GM19193 (cell line): ENCODE results near the gene TMEM53.

Experiments
- POLR2A ChIP-seq: IDR thresholded peaks from 4 replicates; pipeline ENCODE4 v1.6.1; 2011; ENCODE audit not compliant: insufficient read depth, insufficient read length; ENCODE audit errors: extremely low read depth

TMEM53 gene

DNA sequence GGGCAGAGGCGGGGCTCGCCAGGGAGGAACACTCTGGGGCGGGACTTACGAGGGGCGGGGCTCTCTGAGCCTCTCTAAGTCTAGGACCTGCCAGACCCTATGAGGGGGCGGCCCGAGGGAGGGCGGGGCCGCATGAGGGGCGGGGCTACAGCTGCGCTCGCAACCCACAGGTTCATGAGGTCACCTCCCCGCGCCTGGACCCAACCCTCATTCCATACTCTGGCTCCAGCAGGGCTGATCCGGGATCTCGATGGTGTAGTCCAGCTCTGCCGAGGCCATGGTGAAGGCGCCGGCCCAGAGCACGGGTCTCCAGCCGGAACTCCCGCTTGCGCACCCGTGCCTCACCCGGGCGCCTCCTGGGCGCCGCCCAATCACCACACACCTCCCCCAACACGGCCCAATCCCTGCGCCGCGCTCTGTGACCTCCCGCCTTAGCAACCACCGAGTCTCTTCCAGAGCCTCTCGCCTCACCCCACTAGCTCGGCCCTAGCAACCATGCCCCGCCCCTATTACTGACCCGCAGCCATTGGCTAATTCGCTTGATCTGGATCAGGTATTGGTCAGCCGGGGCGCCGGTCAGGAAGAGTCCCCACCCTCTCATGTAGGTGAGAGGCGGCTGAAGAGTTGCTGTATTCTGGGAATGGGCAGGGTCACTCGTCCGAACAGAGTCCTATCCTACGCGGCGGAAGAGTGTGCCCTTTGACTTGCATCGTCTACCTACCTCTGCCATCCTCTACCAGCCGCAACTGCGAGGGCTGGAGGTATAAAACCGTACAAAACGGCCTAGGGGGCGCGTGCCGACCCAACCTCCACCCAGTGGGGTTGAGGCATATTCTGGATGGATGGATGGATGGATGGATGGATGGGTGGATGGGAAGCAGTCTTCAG lies at the start of gene TMEM53, which contains the start of gene ARMH1:
Gene TMEM53, minus strand, starts transcription at position 369 of the 888 bp plus-strand sequence. Its CDS starts 90 bp downstream, at position 279.
Gene ARMH1, plus strand, starts transcription at position 602 of the 888 bp plus-strand sequence. CDS start 14,984 bp downstream, outside the sequence.
- peak; percentile 76 for TF ChIP-seq POLR2A

DNA sequence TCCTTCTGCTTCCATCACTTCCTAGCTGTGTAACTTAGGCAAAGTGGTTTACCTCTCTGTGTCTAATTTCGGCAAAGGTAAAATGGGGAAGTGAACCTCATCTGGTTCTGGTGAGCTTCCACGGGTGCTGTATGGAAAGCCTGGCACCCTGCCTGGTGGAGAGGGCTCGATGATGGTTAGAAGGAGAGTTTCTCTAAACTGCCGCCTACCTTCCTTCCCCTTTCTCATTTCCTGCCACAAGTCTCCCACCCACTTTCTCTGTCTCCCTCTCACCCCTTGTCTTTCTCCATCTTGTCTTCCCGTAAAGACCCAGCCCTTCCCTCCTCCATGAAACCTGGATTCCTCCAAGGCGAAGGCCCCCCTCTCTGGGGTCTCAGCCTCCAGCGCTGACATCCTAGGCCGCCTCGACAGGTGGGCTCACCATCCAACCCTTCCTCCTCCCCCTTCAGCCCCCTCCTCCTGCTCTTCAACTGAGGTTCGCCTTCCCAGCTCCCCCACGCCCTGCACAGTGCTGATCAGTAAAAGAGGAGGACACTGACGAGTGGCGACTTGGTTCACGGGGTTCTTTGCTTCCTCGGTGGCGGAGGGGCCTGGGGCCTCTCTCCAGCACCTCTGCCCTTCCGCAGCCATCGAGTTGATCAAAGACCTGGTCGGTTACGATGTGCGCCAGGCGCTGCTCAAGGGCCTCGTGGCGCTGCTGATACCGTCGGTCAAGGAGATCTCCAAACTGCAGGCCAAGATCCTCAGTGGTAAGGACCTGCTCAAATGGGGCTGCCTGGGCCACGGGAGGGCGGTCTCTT lies 49.4 kb upstream of the TMEM53 start:
- TF ChIP-seq POLR2A, result no peak

DNA sequence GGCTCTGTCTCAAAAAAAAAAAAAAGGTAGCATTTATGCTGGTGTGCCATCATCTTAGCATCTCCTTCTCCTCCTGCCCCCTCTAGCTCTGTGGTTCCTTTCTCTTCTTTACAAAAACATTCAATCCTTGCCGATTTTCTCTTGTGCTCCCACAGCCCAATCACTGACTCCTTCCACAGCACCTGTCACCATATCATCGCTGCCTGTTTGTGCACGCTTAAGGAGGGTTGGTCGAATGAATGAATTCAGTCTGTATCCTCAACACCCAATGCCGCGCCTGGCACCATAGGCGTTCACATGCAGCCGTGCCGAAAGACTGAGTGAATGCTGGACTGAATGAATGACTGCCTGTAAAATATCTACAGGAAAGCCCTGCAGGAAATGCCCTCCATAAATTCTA lies 48.8 kb upstream of the TMEM53 start:
- TF ChIP-seq POLR2A, result no peak

GRCh38 chr1:44721485-44722361 lies 47.4 kb upstream of the TMEM53 start:
- TF ChIP-seq POLR2A, result peak; percentile 100

DNA sequence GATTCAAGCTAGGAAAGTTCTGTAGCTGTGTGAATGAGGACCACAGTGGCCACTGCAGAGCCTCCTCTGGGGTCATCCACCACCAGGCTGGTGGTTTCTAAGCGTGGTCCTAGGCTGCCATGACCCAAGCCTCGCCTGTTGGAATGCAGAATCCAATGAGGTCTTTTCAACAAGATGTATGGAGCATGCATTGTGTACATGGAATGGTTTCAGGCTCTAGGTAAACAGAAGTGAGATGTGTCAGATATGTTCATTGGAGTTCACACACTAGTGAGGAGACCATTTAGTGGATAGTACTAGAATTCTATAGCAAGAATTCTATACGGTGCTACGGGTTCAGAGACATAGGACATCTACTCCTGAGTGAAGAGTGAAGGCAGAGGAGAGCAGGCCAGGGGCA lies 46.0 kb upstream of the TMEM53 start:
- no peak for TF ChIP-seq POLR2A

DNA sequence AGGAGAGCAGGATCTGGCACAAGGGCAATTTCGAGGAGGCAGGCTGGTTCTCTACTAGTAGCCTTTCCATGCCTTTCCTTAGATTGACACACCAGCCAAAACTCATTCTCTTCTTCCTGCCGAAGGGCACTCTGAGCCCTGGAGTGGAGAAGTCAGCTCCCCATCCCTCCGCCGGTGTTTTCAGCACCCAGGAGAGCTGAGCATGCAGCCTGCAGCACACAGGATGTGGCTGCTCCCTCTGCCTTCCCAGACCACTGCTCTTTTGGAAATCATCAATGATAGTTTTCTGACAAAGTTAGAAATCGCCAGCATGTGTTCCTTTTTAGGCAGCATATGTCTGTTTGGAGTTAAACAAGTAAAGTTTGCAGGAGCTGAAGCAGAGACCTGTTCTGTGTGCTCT lies 45.0 kb upstream of the TMEM53 start:
- TF ChIP-seq POLR2A, result no peak

DNA sequence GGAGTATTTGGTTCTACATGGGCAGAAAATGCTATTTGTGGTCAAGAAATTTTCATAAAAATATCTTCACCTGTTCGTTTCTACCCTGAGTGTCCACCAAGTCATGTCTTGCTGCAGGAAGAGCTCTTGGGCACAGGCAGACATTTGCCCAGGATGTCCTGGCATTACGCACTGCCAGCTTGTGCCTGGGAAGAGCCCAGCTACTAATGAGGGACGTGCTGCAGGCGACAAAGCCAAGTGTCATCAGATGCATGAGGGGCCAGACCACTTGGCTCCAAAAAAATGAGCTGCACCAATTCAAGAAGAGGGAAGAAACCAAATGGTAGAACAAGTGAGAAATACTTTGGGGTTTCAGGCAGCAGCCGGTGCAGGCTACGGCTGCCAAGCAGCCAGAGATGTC lies 43.8 kb upstream of the TMEM53 start:
- no peak for TF ChIP-seq POLR2A

DNA sequence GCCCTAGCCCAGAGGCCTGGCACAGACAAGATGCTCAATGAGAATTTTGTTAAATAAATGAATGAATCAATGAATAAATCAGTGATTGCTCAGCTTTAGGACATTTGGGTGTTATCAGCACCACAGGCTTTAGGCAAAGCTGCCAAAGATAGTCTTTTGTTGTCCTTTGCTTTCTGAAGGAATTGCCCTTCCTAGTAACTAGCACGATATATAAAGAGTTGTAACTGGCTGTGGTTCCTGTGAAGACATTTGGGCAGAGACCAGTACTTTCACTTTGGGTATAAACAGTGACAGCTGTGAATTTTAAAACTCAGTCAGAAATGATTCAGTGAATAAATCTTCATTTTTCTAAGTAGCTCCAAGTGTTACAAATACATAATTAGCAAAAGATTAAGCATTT lies 43.4 kb upstream of the TMEM53 start:
- no peak for TF ChIP-seq POLR2A

- TF ChIP-seq POLR2A, result no peak
Measured at GRCh38 chr1:44717156-44717555, 42.9 kb upstream of the TMEM53 start.

DNA sequence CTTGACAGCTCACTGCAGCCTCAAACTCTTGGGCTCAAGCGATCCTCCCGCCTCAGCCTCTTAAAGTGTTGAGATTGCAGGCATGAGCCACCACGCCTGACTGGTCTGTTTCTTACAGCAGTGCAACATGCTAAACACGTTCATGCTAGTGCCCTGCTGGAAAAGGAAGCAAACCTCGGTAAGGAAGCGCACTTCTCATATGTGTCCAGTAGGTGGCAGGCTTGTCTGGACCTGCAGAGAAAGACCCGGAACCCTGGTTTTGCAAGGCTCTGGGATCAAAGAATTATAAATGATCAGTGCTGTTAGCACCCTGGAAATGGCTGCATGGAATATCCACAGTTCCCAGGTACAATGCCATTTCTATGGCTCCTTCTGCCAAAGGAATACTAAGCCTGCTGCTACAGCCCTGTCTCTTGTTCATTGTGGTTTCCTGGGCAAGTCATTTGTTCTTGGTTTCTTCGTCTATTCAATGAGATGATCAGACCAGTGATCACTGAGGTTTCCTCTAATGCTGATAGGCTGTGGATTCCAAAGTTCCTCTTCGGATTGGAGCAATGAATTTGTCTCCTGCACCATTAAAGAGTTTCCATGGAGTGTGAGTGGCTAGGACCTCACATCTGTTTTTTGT lies 40.8 kb upstream of the TMEM53 start:
- TF ChIP-seq POLR2A, result no peak

- TF ChIP-seq POLR2A, result no peak
Measured at GRCh38 chr1:44714532-44714931, 40.3 kb upstream of the TMEM53 start.

GRCh38 chr1:44713321-44713781 lies 39.1 kb upstream of the TMEM53 start:
- no peak for TF ChIP-seq POLR2A

- no peak for TF ChIP-seq POLR2A
Measured at GRCh38 chr1:44707959-44708831, 33.9 kb upstream of the TMEM53 start.

DNA sequence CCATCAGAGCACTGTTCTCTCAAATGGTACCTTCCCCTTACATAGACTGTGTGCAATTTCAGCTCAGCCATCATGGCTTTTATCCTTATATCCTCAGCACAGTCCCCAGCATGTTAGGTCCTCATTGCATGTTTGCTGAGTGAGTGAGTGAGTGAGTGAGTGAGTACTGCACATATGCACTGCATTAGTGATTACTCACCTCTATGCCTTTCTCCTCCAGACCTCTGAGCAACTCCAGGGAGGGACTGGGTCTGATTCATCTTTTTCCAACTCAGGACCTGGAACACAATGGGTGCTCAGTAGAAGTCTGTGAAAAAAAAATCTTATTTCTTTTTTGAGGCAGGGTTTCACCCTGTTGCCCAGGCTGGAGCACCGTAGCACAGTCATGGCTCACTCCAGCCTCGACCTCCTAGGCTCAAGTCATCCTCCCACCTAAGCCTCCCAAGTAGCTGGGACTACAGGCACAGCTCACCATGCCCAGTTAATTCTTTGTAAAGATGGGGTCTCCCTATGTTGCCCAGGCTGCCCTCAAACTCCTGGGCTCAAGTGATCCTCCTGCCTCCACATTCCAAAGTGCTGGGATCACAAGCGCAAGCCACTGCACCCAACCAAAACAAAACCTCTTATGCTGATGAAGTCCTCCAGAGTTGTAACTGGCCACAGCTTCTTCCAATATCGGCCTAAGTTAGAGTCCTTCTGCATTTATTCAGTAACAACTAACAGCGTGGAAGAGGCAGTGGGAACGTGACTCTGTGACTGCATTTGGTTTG lies 33.0 kb upstream of the TMEM53 start:
- TF ChIP-seq POLR2A, result no peak
